PFSK-1 (cell line): ENCODE data around the gene LAMA3.

Experiments used
- FOXP2 ChIP-seq: optimal IDR thresholded peaks from 2 replicates; pipeline ENCODE3; 2011; ENCODE audit warnings: borderline replicate concordance, control low read depth, inconsistent platforms; ENCODE audit not compliant: insufficient read depth; ENCODE audit errors: extremely low read length, extremely low read depth
- POLR2AphosphoS5 ChIP-seq: IDR thresholded peaks from 2 replicates; pipeline ENCODE4 v1.6.1; 2012; ENCODE audit warnings: low read depth, mild to moderate bottlenecking, control low read depth, low read length, moderate library complexity
- SIN3A ChIP-seq: IDR thresholded peaks from 2 replicates; pipeline ENCODE4 v1.6.1; 2012; ENCODE audit warnings: mild to moderate bottlenecking, low read length, moderate library complexity, borderline replicate concordance; ENCODE audit not compliant: insufficient read depth
- TAF1 ChIP-seq: IDR thresholded peaks from 2 replicates; pipeline ENCODE4 v1.6.1; 2012; ENCODE audit warnings: low read length, control low read depth, borderline replicate concordance; ENCODE audit not compliant: insufficient read depth
- TF ChIP-seq, protein P1 (sequence below), 2 experiments: IDR thresholded peaks; 2 replicates each; pipeline versions ENCODE4 v1.6.1 to v1.8.0; 2011 to 2012; ENCODE audit warnings: low read depth in 2 of 2, low read length in 2 of 2, control low read depth in 1 of 2, inconsistent platforms in 1 of 2, mild to moderate bottlenecking in 1 of 2, moderate library complexity in 1 of 2; ENCODE audit not compliant: insufficient read depth in 1 of 2

DNA sequence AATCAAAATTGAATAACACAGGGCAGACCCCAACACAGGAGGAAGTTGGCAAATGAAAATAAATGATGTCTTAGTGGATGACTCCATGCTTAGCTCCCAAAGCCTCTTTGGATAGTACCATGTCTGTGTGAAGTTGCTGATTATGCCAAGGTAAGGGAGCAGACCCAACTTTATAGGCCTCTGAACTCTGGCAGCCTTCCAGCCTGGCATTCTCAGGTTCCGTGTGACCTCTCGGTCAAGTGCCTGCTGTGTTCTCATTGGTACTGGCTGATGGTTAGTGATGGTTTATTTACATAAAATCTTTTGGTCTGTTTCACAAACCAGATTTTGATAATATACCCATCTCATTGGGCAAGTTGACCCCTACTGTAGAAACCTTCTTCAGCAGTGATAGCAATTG is 213.1 kb downstream of the LAMA3 start:
- TF ChIP-seq, protein P1, sequence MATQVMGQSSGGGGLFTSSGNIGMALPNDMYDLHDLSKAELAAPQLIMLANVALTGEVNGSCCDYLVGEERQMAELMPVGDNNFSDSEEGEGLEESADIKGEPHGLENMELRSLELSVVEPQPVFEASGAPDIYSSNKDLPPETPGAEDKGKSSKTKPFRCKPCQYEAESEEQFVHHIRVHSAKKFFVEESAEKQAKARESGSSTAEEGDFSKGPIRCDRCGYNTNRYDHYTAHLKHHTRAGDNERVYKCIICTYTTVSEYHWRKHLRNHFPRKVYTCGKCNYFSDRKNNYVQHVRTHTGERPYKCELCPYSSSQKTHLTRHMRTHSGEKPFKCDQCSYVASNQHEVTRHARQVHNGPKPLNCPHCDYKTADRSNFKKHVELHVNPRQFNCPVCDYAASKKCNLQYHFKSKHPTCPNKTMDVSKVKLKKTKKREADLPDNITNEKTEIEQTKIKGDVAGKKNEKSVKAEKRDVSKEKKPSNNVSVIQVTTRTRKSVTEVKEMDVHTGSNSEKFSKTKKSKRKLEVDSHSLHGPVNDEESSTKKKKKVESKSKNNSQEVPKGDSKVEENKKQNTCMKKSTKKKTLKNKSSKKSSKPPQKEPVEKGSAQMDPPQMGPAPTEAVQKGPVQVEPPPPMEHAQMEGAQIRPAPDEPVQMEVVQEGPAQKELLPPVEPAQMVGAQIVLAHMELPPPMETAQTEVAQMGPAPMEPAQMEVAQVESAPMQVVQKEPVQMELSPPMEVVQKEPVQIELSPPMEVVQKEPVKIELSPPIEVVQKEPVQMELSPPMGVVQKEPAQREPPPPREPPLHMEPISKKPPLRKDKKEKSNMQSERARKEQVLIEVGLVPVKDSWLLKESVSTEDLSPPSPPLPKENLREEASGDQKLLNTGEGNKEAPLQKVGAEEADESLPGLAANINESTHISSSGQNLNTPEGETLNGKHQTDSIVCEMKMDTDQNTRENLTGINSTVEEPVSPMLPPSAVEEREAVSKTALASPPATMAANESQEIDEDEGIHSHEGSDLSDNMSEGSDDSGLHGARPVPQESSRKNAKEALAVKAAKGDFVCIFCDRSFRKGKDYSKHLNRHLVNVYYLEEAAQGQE (IDR thresholded peaks at IDR 0.05; ENCODE audit: insufficient read depth in 1 of 2, low read depth in 2 of 2, low read length in 2 of 2): no peak
- TF ChIP-seq SIN3A (no peak), POLR2AphosphoS5 (no peak), TAF1 (no peak), FOXP2 (no peak)
